HG03280 (cell line): ENCODE results near the gene CD83.

ENCODE experiments used
- ATAC-seq: cut with Tn5 transposase; IDR thresholded peaks from one replicate; pipeline ENCODE4 v1.9.1; 2021; ENCODE audit warnings: mild to moderate bottlenecking, moderate library complexity; ENCODE audit not compliant: unreplicated experiment

CD83 gene

GRCh38 chr6:14123386-14124111 lies 6.0 kb downstream of the CD83 start:
- ATAC-seq: no peak

- no peak for ATAC-seq
These were observed 7.8 kb downstream of the CD83 start for GRCh38 chr6:14125346-14125745.

- no peak for ATAC-seq
These were observed 8.6 kb downstream of the CD83 start for GRCh38 chr6:14126191-14126590.

- no peak for ATAC-seq
These were observed 10.0 kb downstream of the CD83 start for GRCh38 chr6:14127611-14128010.

GRCh38 chr6:14128012-14128411 lies 10.4 kb downstream of the CD83 start:
- no peak for ATAC-seq

GRCh38 chr6:14128746-14129145 lies 11.2 kb downstream of the CD83 start:
- no peak for ATAC-seq

- no peak for ATAC-seq
These were observed 12.0 kb downstream of the CD83 start for GRCh38 chr6:14129575-14129974.

GRCh38 chr6:14130435-14131075 lies 13.0 kb downstream of the CD83 start:
- ATAC-seq: no peak

- ATAC-seq: no peak
These were observed 14.0 kb downstream of the CD83 start for GRCh38 chr6:14131579-14131978.

GRCh38 chr6:14132244-14132920 lies 14.8 kb downstream of the CD83 start:
- no peak for ATAC-seq

- ATAC-seq: no peak
These were observed 15.3 kb downstream of the CD83 start for GRCh38 chr6:14132921-14133275.

- ATAC-seq: no peak
These were observed 16.8 kb downstream of the CD83 start for GRCh38 chr6:14134211-14134910.

GRCh38 chr6:14135893-14136539 lies 18.4 kb downstream of the CD83 start:
- no peak for ATAC-seq

GRCh38 chr6:14138701-14139215 lies 21.2 kb downstream of the CD83 start:
- no peak for ATAC-seq

GRCh38 chr6:14141351-14142062 lies 23.9 kb downstream of the CD83 start:
- ATAC-seq: no peak

- no peak for ATAC-seq
These were observed 24.5 kb downstream of the CD83 start for GRCh38 chr6:14142063-14142450.

- no peak for ATAC-seq
These were observed 25.1 kb downstream of the CD83 start for GRCh38 chr6:14142511-14143223.

- no peak for ATAC-seq
These were observed 25.7 kb downstream of the CD83 start for GRCh38 chr6:14143305-14143704.

- ATAC-seq: peak; percentile 77
These were observed 27.1 kb downstream of the CD83 start for GRCh38 chr6:14144678-14145113.
